Fibroblast of villous mesenchyme (primary cell): ENCODE data around the gene CFAP54. TPM values are rescaled to one million over a fixed set of nuclear protein-coding genes. Genes with fewer than 3 reads are reported as not detected.

ENCODE experiments used
- DNase-seq: peaks from one replicate; pipeline ENCODE4 v3.0.0-alpha.2; 2010; ENCODE audit warnings: low read depth
- H3K4me3 ChIP-seq: 2 replicates; pipeline ENCODE4 v1.5.1; 2011; ENCODE audit warnings: low read depth, mild to moderate bottlenecking, low read length
- total RNA-seq: library from RNA; depleted of rRNA; stranded (reverse); fragments of >200 nt; gene quantifications from 2 replicates; pipeline ENCODE4 v1.2.3, GENCODE V29; 2012
- TF ChIP-seq, protein P1 (sequence below): IDR thresholded peaks from 2 replicates; pipeline ENCODE4 v1.5.1; 2012; ENCODE audit warnings: low read depth, mild to moderate bottlenecking, low read length; ENCODE audit not compliant: insufficient read depth

Gene CFAP54
- total RNA-seq, 1 donor: 0.86 TPM

DNA sequence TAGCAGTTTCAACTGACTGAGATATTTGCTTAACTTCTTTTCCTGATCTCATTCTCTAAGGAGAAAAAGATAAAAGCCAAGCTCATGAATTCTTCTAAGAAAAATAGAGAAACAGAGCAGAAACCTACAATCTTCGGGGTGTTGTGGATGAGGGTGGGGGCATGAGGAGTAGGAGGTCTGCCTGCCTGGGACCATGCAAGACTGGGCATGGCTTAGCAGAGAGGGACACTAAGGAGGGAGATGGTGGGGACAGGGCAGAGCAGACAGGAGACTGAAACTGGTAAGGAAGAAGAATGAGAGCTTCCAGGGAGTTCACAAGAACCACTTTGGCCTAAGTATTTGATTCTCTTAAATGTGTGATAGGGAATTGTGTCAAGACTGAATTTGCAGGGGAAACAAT is 188.0 kb downstream of the CFAP54 start:
- H3K4me3 ChIP-seq: no peak overlapping the region
- TF ChIP-seq, protein P1, sequence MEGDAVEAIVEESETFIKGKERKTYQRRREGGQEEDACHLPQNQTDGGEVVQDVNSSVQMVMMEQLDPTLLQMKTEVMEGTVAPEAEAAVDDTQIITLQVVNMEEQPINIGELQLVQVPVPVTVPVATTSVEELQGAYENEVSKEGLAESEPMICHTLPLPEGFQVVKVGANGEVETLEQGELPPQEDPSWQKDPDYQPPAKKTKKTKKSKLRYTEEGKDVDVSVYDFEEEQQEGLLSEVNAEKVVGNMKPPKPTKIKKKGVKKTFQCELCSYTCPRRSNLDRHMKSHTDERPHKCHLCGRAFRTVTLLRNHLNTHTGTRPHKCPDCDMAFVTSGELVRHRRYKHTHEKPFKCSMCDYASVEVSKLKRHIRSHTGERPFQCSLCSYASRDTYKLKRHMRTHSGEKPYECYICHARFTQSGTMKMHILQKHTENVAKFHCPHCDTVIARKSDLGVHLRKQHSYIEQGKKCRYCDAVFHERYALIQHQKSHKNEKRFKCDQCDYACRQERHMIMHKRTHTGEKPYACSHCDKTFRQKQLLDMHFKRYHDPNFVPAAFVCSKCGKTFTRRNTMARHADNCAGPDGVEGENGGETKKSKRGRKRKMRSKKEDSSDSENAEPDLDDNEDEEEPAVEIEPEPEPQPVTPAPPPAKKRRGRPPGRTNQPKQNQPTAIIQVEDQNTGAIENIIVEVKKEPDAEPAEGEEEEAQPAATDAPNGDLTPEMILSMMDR: no peak
- DNase-seq: no peak

DNA sequence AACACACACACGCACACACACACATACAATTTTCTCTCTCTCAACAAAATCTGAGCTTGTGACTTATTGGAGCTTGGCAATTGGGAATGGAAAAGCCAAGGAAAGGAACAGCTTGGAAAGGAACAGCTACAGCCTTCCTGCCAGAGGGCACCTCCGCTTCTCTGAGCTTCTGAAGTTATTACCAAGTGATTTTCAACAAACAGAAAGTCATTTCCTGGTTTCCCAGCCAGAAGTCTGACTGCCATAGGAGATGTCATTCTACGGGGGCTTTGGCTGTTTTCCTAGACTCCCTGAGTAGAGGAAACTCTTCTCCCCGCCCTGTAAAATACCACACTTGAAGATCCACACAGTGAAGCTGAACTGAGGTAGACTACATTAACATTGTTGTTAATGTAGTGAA is 198.3 kb downstream of the CFAP54 start:
- no peak overlapping the region for H3K4me3 ChIP-seq
- no peak for DNase-seq
- TF ChIP-seq, protein P1: no peak

DNA sequence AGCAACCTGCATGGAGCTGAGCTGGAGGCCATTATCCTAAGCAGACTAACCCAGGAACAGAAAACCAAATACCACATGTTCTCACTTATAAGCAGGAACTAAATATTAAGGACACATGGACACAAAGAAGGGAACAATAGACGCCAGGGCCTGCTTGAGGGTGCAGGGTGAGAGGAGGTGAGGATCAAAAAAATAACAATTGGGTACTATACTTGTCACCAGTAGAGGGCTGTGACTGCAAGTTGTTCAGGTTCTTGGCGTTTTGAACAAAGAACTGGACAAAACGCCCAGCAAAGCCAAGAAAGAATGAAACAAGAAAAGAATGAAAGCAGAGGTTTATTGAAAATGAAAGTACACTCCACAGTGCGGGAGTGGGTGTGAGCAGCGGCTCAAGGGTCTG is 209.1 kb downstream of the CFAP54 start:
- H3K4me3 ChIP-seq: no peak overlapping the region
- TF ChIP-seq, protein P1: peak; percentile 24
- no peak for DNase-seq

GRCh38 chr12:96698965-96699364 is 209.6 kb downstream of the CFAP54 start:
- TF ChIP-seq, protein P1: no peak
- H3K4me3 ChIP-seq: no peak overlapping the region
- DNase-seq: no peak

GRCh38 chr12:96701856-96702255 is 212.5 kb downstream of the CFAP54 start:
- no peak overlapping the region for H3K4me3 ChIP-seq
- TF ChIP-seq, protein P1: no peak
- DNase-seq: no peak

DNA sequence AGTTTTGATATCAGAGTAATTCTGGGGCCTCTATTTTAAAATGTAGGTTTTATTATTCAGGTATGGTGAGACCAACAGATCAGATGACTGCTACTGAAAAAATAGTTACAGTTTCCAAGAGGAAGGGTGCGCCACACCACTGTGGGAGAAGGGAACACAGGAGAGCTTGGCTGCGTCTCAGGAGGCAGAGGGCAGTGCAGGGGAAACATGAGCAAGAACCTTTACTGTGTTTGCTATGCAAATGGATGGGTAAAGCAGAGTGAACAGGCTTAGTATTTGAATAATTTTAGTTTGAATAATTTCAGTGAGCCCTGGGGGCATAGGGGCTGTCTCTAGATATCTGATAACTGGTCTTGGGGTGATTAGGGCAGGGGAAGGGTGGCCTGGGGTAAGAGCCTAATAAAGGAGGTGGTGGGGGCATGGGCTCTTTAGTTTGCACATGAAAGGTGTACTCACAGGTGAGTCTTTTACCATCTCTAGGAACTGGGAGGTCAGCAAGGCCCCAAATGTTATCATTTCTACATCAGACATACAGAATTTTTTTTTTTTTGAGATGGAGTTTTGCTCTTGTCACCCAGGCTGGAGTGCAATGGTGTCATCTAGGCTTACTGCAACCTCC is 220.9 kb downstream of the CFAP54 start:
- H3K4me3 ChIP-seq: no peak overlapping the region
- DNase-seq: no peak
- TF ChIP-seq, protein P1: no peak

- DNase-seq: no peak
- H3K4me3 ChIP-seq: no peak overlapping the region
- TF ChIP-seq, protein P1: no peak
These were observed 222.0 kb downstream of the CFAP54 start for GRCh38 chr12:96711364-96711763.
